ENCODE data around the gene ISG20. TPM values are rescaled to one million over a fixed set of nuclear protein-coding genes. Genes with fewer than 3 reads are reported as not detected.

Gene ISG20
- polyA plus RNA-seq, 2 of the 4 experiments (the other 2 are of a cell fraction), result 7.2 to 47.4 TPM

DNA sequence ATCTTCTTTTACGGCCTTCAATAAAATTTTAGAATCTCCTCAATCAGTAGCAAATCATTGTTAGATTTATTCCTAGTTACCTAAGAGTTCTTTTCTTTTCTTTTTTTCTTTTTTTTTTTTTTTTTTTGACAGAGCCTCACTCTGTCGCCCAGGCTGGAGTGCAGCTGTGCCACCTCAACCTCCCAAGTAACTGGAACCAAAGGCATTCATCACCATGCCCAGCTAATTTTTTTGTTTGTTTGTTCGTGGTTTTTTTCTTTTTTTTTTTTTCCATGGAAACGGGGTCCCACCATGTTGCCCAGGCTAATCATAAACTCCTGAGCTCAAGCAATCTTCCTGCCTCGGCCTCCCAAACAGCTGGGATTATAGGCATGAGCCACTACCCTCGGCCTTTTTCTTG is 48.1 kb upstream of the ISG20 start:
- ATAC-seq (no peak), DNase-seq (ENCODE audit: low read depth in 1 of 2, low spot score in 1 of 2) (no peak), FAIRE-seq (no peak)
- Histone ChIP-seq H3K27ac (no peak overlapping the region), H3K4me3 (no peak overlapping the region), H3K4me2 (no peak overlapping the region), H3K9me3 (no peaks in the 10 kb centered on the region), H3K4me1 (no peaks in the 10 kb centered on the region)
- 29% methylated on average over 6 of the region's 6 CpGs for WGBS (ENCODE audit: missing lambda C conversion rate)
- ChIA-PET CTCF (interaction anchor here (1.2 kb wide), 1 partner anchor 19 kb away, joined by 3 read pairs; no protein-coding TSS in a partner anchor), POLR2A (no interaction called here)
- TF ChIP-seq HDAC2 (IDR thresholded peaks at IDR 0.05) (no peak), TFCP2L1 (CRISPR knock-in tag; IDR thresholded peaks at IDR 0.05) (no peak), MAFK (IDR thresholded peaks at IDR 0.05; ENCODE audit: partially characterized antibody) (no peak), EHF (CRISPR knock-in tag; IDR thresholded peaks at IDR 0.05) (no peak), HEYL (CRISPR knock-in tag; IDR thresholded peaks at IDR 0.05) (no peak), NPAS2 (CRISPR knock-in tag; IDR thresholded peaks at IDR 0.05; ENCODE audit: borderline replicate concordance) (no peak), RARB (CRISPR knock-in tag; IDR thresholded peaks at IDR 0.05) (no peak), SREBF2 (IDR thresholded peaks at IDR 0.05) (no peak), ATOH8 (CRISPR knock-in tag; IDR thresholded peaks at IDR 0.05; ENCODE audit: low read depth) (no peak)
- TF ChIP-seq, protein P1, sequence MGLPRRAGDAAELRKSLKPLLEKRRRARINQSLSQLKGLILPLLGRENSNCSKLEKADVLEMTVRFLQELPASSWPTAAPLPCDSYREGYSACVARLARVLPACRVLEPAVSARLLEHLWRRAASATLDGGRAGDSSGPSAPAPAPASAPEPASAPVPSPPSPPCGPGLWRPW (IDR thresholded peaks at IDR 0.05), result no peak
- TF ChIP-seq, protein P2, sequence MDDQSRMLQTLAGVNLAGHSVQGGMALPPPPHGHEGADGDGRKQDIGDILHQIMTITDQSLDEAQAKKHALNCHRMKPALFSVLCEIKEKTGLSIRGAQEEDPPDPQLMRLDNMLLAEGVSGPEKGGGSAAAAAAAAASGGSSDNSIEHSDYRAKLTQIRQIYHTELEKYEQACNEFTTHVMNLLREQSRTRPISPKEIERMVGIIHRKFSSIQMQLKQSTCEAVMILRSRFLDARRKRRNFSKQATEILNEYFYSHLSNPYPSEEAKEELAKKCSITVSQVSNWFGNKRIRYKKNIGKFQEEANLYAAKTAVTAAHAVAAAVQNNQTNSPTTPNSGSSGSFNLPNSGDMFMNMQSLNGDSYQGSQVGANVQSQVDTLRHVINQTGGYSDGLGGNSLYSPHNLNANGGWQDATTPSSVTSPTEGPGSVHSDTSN (IDR thresholded peaks at IDR 0.05), result no peak

DNA sequence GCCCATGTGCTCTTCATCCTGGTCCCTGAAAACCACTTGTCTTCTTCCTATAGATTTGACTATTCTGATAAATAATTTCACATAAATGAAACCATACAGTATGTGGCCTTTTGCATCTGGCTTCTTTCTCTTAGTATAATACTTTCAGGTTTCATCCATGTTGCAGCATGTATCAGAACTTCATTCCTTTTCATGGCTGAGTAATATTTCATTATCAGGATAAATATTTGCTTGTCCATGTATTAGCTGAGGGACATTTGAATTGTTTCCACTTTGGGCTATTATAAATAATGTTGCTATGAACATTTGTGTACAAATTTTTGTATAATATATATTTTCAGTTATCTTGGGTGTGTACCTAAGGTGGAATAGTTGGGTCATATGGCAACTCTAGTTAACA is 47.4 kb upstream of the ISG20 start:
- POLR2A ChIA-PET, result no interaction called here
- Histone ChIP-seq H3K27ac (no peak overlapping the region), H3K4me2 (no peak overlapping the region), H3K9me3 (no peaks in the 10 kb centered on the region), H3K4me3 (no peak overlapping the region), H3K4me1 (no peaks in the 10 kb centered on the region)
- no peak for FAIRE-seq
- TF ChIP-seq ESRRA (IDR thresholded peaks at IDR 0.05; ENCODE audit: borderline replicate concordance, low read length), result no peak
- no peak for TF ChIP-seq HDAC2 (IDR thresholded peaks at IDR 0.05)
- TF ChIP-seq CBX2 (IDR thresholded peaks at IDR 0.05; ENCODE audit: borderline replicate concordance, low read depth), result no peak
- no peak for TF ChIP-seq FOXS1 (CRISPR knock-in tag; IDR thresholded peaks at IDR 0.05)
- no peak for TF ChIP-seq ATOH8 (CRISPR knock-in tag; IDR thresholded peaks at IDR 0.05; ENCODE audit: low read depth)
- TF ChIP-seq JUNB (IDR thresholded peaks at IDR 0.05), result no peak
- TF ChIP-seq RAD21 (conservative IDR thresholded peaks at IDR 0.05 in 1 of 2, IDR thresholded peaks at IDR 0.05 in 1 of 2), result no peak
- TF ChIP-seq, protein P3, sequence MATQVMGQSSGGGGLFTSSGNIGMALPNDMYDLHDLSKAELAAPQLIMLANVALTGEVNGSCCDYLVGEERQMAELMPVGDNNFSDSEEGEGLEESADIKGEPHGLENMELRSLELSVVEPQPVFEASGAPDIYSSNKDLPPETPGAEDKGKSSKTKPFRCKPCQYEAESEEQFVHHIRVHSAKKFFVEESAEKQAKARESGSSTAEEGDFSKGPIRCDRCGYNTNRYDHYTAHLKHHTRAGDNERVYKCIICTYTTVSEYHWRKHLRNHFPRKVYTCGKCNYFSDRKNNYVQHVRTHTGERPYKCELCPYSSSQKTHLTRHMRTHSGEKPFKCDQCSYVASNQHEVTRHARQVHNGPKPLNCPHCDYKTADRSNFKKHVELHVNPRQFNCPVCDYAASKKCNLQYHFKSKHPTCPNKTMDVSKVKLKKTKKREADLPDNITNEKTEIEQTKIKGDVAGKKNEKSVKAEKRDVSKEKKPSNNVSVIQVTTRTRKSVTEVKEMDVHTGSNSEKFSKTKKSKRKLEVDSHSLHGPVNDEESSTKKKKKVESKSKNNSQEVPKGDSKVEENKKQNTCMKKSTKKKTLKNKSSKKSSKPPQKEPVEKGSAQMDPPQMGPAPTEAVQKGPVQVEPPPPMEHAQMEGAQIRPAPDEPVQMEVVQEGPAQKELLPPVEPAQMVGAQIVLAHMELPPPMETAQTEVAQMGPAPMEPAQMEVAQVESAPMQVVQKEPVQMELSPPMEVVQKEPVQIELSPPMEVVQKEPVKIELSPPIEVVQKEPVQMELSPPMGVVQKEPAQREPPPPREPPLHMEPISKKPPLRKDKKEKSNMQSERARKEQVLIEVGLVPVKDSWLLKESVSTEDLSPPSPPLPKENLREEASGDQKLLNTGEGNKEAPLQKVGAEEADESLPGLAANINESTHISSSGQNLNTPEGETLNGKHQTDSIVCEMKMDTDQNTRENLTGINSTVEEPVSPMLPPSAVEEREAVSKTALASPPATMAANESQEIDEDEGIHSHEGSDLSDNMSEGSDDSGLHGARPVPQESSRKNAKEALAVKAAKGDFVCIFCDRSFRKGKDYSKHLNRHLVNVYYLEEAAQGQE (IDR thresholded peaks at IDR 0.05), result no peak
- no peak for TF ChIP-seq MAZ (IDR thresholded peaks at IDR 0.05; ENCODE audit: borderline replicate concordance, low read depth, low read length)
- TF ChIP-seq, protein P4, sequence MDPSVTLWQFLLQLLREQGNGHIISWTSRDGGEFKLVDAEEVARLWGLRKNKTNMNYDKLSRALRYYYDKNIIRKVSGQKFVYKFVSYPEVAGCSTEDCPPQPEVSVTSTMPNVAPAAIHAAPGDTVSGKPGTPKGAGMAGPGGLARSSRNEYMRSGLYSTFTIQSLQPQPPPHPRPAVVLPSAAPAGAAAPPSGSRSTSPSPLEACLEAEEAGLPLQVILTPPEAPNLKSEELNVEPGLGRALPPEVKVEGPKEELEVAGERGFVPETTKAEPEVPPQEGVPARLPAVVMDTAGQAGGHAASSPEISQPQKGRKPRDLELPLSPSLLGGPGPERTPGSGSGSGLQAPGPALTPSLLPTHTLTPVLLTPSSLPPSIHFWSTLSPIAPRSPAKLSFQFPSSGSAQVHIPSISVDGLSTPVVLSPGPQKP (IDR thresholded peaks at IDR 0.05; ENCODE audit: low read depth, low read length), result no peak
- TF ChIP-seq USF2 (IDR thresholded peaks at IDR 0.05), result no peak
- no peak for TF ChIP-seq EP300 (IDR thresholded peaks at IDR 0.05)
- TF ChIP-seq TP53 (CRISPR knock-in tag; IDR thresholded peaks at IDR 0.05), result no peak
- TF ChIP-seq POLR2AphosphoS2 (conservative IDR thresholded peaks at IDR 0.05; ENCODE audit: low read length), result no peak
- TF ChIP-seq ZNF302 (CRISPR knock-in tag; IDR thresholded peaks at IDR 0.05), result no peak
- TF ChIP-seq EHF (CRISPR knock-in tag; IDR thresholded peaks at IDR 0.05), result no peak
- no peak for TF ChIP-seq ZFP36 (IDR thresholded peaks at IDR 0.05; ENCODE audit: borderline replicate concordance, partially characterized antibody)
- TF ChIP-seq, protein P5, sequence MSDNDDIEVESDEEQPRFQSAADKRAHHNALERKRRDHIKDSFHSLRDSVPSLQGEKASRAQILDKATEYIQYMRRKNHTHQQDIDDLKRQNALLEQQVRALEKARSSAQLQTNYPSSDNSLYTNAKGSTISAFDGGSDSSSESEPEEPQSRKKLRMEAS (IDR thresholded peaks at IDR 0.05), result no peak
- TF ChIP-seq NFE2L2 (conservative IDR thresholded peaks at IDR 0.05; ENCODE audit: low read length), result no peak
- TF ChIP-seq BHLHE40 (IDR thresholded peaks at IDR 0.05; ENCODE audit: low read depth, low read length), result no peak
- no peak for ATAC-seq
- CTCF ChIA-PET, result interaction anchor here (1.2 kb wide), 1 partner anchor 19 kb away, joined by 3 read pairs; no protein-coding TSS in a partner anchor
- no peak for DNase-seq (ENCODE audit: low read depth in 1 of 2, low spot score in 1 of 2)

Measured in A549 (cell line).